ENCODE data around the gene ALDH16A1.
A peak's percentile ranks its signal among the peaks of the same experiment; 100 is the strongest.

The ALDH16A1 gene

GRCh38 chr19:49490287-49491029, 37.4 kb downstream of the ALDH16A1 start:
- TF ChIP-seq CTCF (IDR thresholded peaks at IDR 0.05; ENCODE audit: borderline replicate concordance, insufficient read depth, low read depth, low read length), result no peak
- peak overlapping the region; percentile 85 for H3K4me3 ChIP-seq (ENCODE audit: low read depth, low read length)

- TF ChIP-seq CTCF (IDR thresholded peaks at IDR 0.05; ENCODE audit: borderline replicate concordance, insufficient read depth, low read depth, low read length), result no peak
- H3K4me3 ChIP-seq (ENCODE audit: low read depth, low read length), result no peak overlapping the region
Observed at GRCh38 chr19:49491030-49491803, 38.2 kb downstream of the ALDH16A1 start.

- no peak for TF ChIP-seq CTCF (IDR thresholded peaks at IDR 0.05; ENCODE audit: borderline replicate concordance, insufficient read depth, low read depth, low read length)
- H3K4me3 ChIP-seq (ENCODE audit: low read depth, low read length), result no peak overlapping the region
Observed at GRCh38 chr19:49491804-49492572, 39.0 kb downstream of the ALDH16A1 start.

- H3K4me3 ChIP-seq (ENCODE audit: low read depth, low read length), result no peak overlapping the region
- no peak for TF ChIP-seq CTCF (IDR thresholded peaks at IDR 0.05; ENCODE audit: borderline replicate concordance, insufficient read depth, low read depth, low read length)
Observed at GRCh38 chr19:49492573-49493405, 39.8 kb downstream of the ALDH16A1 start.

- TF ChIP-seq CTCF (IDR thresholded peaks at IDR 0.05; ENCODE audit: borderline replicate concordance, insufficient read depth, low read depth, low read length), result no peak
- H3K4me3 ChIP-seq (ENCODE audit: low read depth, low read length), result peak overlapping the region; percentile 81
Observed at GRCh38 chr19:49496574-49497008, 43.6 kb downstream of the ALDH16A1 start.

- no peak for TF ChIP-seq CTCF (IDR thresholded peaks at IDR 0.05; ENCODE audit: borderline replicate concordance, insufficient read depth, low read depth, low read length)
- H3K4me3 ChIP-seq (ENCODE audit: low read depth, low read length), result peak overlapping the region; percentile 81
Observed at GRCh38 chr19:49497047-49497788, 44.2 kb downstream of the ALDH16A1 start.

All from GM12875 (cell line).